Heart right ventricle (tissue), 16 donors: ENCODE measurements around the gene IL18R1. TPM values are rescaled to one million over a fixed set of nuclear protein-coding genes. Genes with fewer than 3 reads are reported as not detected.

Experiments
- ATAC-seq, 8 donors: fragments of 200-7000 bp; cut with Tn5 transposase; one replicate each; pipeline ENCODE4 v1.9.1; 2020; ENCODE audit warnings: mild to moderate bottlenecking in 8 of 8, moderate library complexity in 8 of 8, moderate number of reproducible peaks in 1 of 8
- DNase-seq, 2 donors: peaks; one replicate each; pipeline ENCODE4 v3.0.0-alpha.2; 2020
- H3K27ac ChIP-seq, 10 donors: fragments of 200-600 bp; sonication (generic) in 2 of 10; one replicate each; pipeline versions ENCODE4 v1.5.0 to v1.8.0; 2020 to 2022; ENCODE audit warnings: mild to moderate bottlenecking in 3 of 10
- H3K27me3 ChIP-seq, 7 donors: fragments of 200-600 bp; one replicate each; pipeline ENCODE4 v1.8.0; 2021 to 2022; ENCODE audit warnings: mild to moderate bottlenecking in 2 of 7
- H3K36me3 ChIP-seq, 9 donors: fragments of 200-600 bp; sonication (generic) in 1 of 9; one replicate each; pipeline versions ENCODE4 v1.5.0 to v1.8.0; 2020 to 2022; ENCODE audit warnings: mild to moderate bottlenecking in 2 of 9
- H3K4me1 ChIP-seq, 9 donors: fragments of 200-600 bp; sonication (generic) in 1 of 9; one replicate each; pipeline versions ENCODE4 v1.5.0 to v1.8.0; 2020 to 2022; ENCODE audit warnings: mild to moderate bottlenecking in 4 of 9
- H3K4me3 ChIP-seq, 10 donors: fragments of 200-600 bp; sonication (generic) in 2 of 10; one replicate each; pipeline versions ENCODE4 v1.5.0 to v1.8.0; 2020 to 2022; ENCODE audit warnings: mild to moderate bottlenecking in 7 of 10, moderate library complexity in 2 of 10
- H3K9me3 ChIP-seq, 11 donors: fragments of 200-600 bp in 10 of 11; sonication (generic) in 2 of 11; one replicate each; pipeline versions ENCODE4 v1.5.0 to v1.8.0; 2013 to 2022; ENCODE audit warnings: mild to moderate bottlenecking in 2 of 11, control low read depth in 1 of 11, moderate library complexity in 1 of 11
- WGBS, 2 donors: extraction: QIAGEN DNeasy Blood & Tissue Kit; methylation state at CpG; one replicate each; pipeline ENCODE4 v1.1.7; 2013; ENCODE audit warnings: inconsistent platforms in 1 of 2; 5-methylcytosine and 5-hydroxymethylcytosine counted together
- intact Hi-C, 10 donors: fragments of 100-400 bp; cut with DNase I; formaldehyde crosslinking; loops; one replicate each; pipeline versions ENCODE4 v1.11.1 to v1.14.2; 2022
- polyA plus RNA-seq, 2 donors: library from polyadenylated mRNA; stranded (reverse); fragments of 200-250 nt; gene quantifications; one replicate each; pipeline ENCODE4 v1.2.3, GENCODE V29; 2013
- total RNA-seq, 10 donors: library from RNA; stranded (reverse); fragmentation: NEBNext Ultra II Directional in 3 of 10; extraction: Animal tissue kit (Norgen Biotek cat#: 25700) in 3 of 10; gene quantifications; one replicate each; pipeline versions ENCODE4 v1.2.1 to v1.2.4, GENCODE V29; 2021 to 2023
- TF ChIP-seq, protein P1 (sequence below), 9 donors: fragments of 200-600 bp; sonication (generic) in 2 of 9; IDR thresholded peaks; one replicate each; pipeline versions ENCODE4 v1.5.0 to v1.8.0; 2021 to 2022; ENCODE audit warnings: antibody characterized with exemption in 9 of 9, mild to moderate bottlenecking in 5 of 9, moderate library complexity in 1 of 9
- donor health status: Arrhythmogenic right ventricular cardiomyopathy.
- donor health status: ischemic (EF 13 %, LVEDD 7.1; RV severe dilation, severe dysfunction).
- donor health status: healthy with polysubstance abuse.
- donor health status: DM: no; HTN: yes; CAD: no.
- donor health status: DM: no; HTN: no; CAD: no.
- donor health status: ischemic (EF 25% LVEDD 6.9; RV normal size, moderate dysfunction).
- donor health status: ischemic (EF 25% LVEDD 5.7; RV mildly dilated, moderate dysfunction).
- donor health status: healthy.
- donor health status: DM: yes; HTN: yes; CAD: no.
- donor health status: Ischemic cardiomyopathy.
- donor health status: ischemic (EF 35%, LVEDD 5.7; RV mildly dilated, moderate dysfunction).
- donor health status: nonischemic (EF 11% LVEDD 7.7; RV severe dilation, severe dysfunction).
- donor health status: DM: yes; HTN: yes; CAD: no.
- donor health status: PGD.
- donor health status: ischemic (EF 29% LVEDD 5.4; RV normal size, mild dysfunction).
- donor health status: nonischemic (EF 23%, LVEDD 6.1; RV moderate dilation, normal function).

Gene IL18R1
- total and polyA plus RNA-seq, 12 donors, result 0.06 to 4.9 (median 1.2) TPM

GRCh38 chr2:102423368-102423767 lies 67.8 kb downstream of the IL18R1 start:
- Histone ChIP-seq H3K4me3 (peak overlapping the region in 1 of 10 donors; percentile 25), H3K27ac (peak overlapping the region in 1 of 10 donors; percentile 85), H3K9me3 (peaks cover 0 to 5% (median 0%) of the 10 kb centered on the region in 11 donors), H3K27me3 (peaks cover 0 to 4% (median 0%) of the 10 kb centered on the region in 7 donors), H3K4me1 (peaks cover 0 to 27% (median 0%) of the 10 kb centered on the region in 9 donors), H3K36me3 (no peaks in the 10 kb centered on the region)
- DNase-seq, result no peak
- WGBS, 2 donors, result 75 to 88% methylated on average over 2 of the region's 2 CpGs
- intact Hi-C loops, result no loop called here
- no peak for ATAC-seq
- TF ChIP-seq, protein P1, sequence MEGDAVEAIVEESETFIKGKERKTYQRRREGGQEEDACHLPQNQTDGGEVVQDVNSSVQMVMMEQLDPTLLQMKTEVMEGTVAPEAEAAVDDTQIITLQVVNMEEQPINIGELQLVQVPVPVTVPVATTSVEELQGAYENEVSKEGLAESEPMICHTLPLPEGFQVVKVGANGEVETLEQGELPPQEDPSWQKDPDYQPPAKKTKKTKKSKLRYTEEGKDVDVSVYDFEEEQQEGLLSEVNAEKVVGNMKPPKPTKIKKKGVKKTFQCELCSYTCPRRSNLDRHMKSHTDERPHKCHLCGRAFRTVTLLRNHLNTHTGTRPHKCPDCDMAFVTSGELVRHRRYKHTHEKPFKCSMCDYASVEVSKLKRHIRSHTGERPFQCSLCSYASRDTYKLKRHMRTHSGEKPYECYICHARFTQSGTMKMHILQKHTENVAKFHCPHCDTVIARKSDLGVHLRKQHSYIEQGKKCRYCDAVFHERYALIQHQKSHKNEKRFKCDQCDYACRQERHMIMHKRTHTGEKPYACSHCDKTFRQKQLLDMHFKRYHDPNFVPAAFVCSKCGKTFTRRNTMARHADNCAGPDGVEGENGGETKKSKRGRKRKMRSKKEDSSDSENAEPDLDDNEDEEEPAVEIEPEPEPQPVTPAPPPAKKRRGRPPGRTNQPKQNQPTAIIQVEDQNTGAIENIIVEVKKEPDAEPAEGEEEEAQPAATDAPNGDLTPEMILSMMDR (IDR thresholded peaks at IDR 0.05), result no peak

DNA sequence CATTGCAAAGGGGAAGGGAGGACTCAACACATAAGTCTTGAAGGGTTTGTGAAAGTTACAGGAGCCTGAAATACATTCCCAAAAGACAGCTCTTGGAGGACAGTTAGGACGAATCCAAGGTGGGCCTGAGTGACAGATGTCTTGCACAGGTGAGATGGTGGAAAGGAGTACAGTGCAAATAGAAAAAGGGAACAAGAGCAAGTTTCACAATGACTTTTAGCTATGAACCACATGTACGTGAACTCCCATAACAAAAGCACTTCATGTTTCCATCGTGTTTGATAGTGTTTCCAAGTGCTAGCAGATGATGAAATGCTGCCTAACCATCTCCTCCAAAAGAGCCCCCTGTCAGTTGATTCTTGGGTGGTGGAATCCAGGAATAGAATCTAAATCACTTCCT lies 69.2 kb downstream of the IL18R1 start:
- no peak for DNase-seq
- peak overlapping the region in 1 of 10 donors; percentile 85 for H3K27ac ChIP-seq
- WGBS, 2 donors, result 61 to 67% methylated on average over 3 of the region's 3 CpGs
- peaks cover 0 to 13% (median 0%) of the 10 kb centered on the region in 9 donors for H3K4me1 ChIP-seq
- peak overlapping the region in 1 of 10 donors; percentile 25 for H3K4me3 ChIP-seq
- peaks cover 0 to 4% (median 0%) of the 10 kb centered on the region in 7 donors for H3K27me3 ChIP-seq
- no peaks in the 10 kb centered on the region for H3K36me3 ChIP-seq
- TF ChIP-seq, protein P1 (IDR thresholded peaks at IDR 0.05), result no peak
- no peak for ATAC-seq
- H3K9me3 ChIP-seq, result peaks cover 0 to 7% (median 0%) of the 10 kb centered on the region in 11 donors
- intact Hi-C loops, result no loop called here

GRCh38 chr2:102425441-102426132 lies 70.0 kb downstream of the IL18R1 start:
- DNase-seq, result no peak
- TF ChIP-seq, protein P1 (IDR thresholded peaks at IDR 0.05), result no peak
- no peaks in the 10 kb centered on the region for H3K36me3 ChIP-seq
- peak overlapping the region in 1 of 10 donors; percentile 85 for H3K27ac ChIP-seq
- H3K9me3 ChIP-seq, result peaks cover 0 to 7% (median 0%) of the 10 kb centered on the region in 11 donors
- peak overlapping the region in 1 of 10 donors; percentile 8 for H3K4me3 ChIP-seq
- H3K27me3 ChIP-seq, result peaks cover 0 to 4% (median 0%) of the 10 kb centered on the region in 7 donors
- WGBS, 2 donors, result 51 to 55% methylated on average over 5 of the region's 5 CpGs
- no peak for ATAC-seq
- intact Hi-C loops, result no loop called here
- H3K4me1 ChIP-seq, result peaks cover 0 to 11% (median 0%) of the 10 kb centered on the region in 9 donors

- 38 to 49% methylated on average over 1 of the region's 1 CpG for WGBS, 2 donors
- Histone ChIP-seq H3K36me3 (no peaks in the 10 kb centered on the region), H3K9me3 (peaks cover 0 to 7% (median 0%) of the 10 kb centered on the region in 11 donors), H3K4me1 (peaks cover 0 to 11% (median 0%) of the 10 kb centered on the region in 9 donors), H3K27me3 (no peaks in the 10 kb centered on the region), H3K4me3 (no peak overlapping the region), H3K27ac (peak overlapping the region in 1 of 10 donors; percentile 13)
- DNase-seq, result no peak
- intact Hi-C loops, result no loop called here
- no peak for ATAC-seq
- TF ChIP-seq, protein P1 (IDR thresholded peaks at IDR 0.05), result no peak
These were observed 71.7 kb downstream of the IL18R1 start for GRCh38 chr2:102427249-102427648.
